ENCODE measurements around the gene MYG1. TPM values are rescaled to one million over a fixed set of nuclear protein-coding genes. Genes with fewer than 3 reads are reported as not detected.

The MYG1 gene
- total and polyA plus RNA-seq, 2 of the 13 experiments (the other 11 are each of a cell fraction or from before 2014, with no cell fraction given), result 38.6 to 58.0 TPM

DNA sequence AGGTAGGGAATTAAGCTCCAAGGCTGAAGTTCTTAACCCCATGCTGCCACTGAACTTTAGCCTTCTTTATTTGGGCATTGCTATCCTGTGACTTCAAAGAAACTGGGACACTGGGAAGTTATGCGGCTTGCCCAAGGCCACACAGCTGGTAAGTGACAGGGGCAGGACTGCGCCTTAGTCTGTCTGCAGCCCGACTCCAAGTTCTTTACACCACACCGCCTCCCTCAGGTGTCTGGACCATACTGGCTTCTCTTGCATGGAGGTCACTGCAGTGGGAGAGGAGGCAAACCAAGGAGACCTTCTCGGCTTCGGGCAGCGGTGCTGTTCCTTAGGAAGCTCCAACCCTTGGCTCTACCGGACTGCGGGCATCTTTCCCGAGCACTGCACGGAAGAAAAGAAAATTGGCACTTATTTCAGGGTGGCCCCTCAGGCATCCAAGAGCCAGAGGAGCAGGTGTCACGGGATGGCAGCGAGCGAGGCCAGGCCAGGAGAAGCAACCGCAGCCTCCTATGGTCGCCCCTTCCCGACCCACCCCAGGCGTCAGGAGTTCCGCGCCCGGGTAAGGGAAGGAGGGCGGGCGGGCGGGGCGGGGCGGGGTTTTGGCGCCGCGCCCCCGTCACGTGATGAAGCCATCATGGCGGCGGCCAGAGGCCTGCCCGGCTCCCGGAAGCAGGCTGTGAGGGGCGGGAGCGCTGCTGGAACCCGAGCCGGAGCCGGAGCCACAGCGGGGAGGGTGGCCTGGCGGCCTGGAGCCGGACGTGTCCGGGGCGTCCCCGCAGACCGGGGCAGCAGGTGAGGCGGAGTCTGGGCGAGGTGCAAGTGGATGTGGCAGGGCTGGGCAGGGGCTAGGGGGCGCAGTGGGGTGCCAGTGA lies 47.8 kb upstream of the MYG1 start (continued):
- TF ChIP-seq REL (CRISPR knock-in tag; conservative IDR thresholded peaks at IDR 0.05) (no peak), GTF2F1 (IDR thresholded peaks at IDR 0.05; ENCODE audit: low read length) (no peak), ZSCAN25 (CRISPR knock-in tag; IDR thresholded peaks at IDR 0.05) (peak; percentile 83), RXRA (CRISPR knock-in tag; IDR thresholded peaks at IDR 0.05) (no peak; the same call in 1 of the 2 replicates), ERF (CRISPR knock-in tag; IDR thresholded peaks at IDR 0.05) (peak; percentile 42; the same call in 1 of the 2 replicates), ELF1 (CRISPR knock-in tag; IDR thresholded peaks at IDR 0.05) (peak; percentile 88), IRX3 (CRISPR knock-in tag; IDR thresholded peaks at IDR 0.05; ENCODE audit: borderline replicate concordance, low read depth) (no peak), GPN1 (CRISPR knock-in tag; IDR thresholded peaks at IDR 0.05; ENCODE audit: borderline replicate concordance) (no peak), KAT8 (CRISPR knock-in tag; IDR thresholded peaks at IDR 0.05) (peak; percentile 95), NFRKB (IDR thresholded peaks at IDR 0.05) (no peak), SMAD9 (CRISPR knock-in tag; IDR thresholded peaks at IDR 0.05) (no peak), RBAK (CRISPR knock-in tag; IDR thresholded peaks at IDR 0.05) (no peak), ZNF484 (CRISPR knock-in tag; IDR thresholded peaks at IDR 0.05; ENCODE audit: borderline replicate concordance, low read depth) (no peak), ZNF12 (CRISPR knock-in tag; IDR thresholded peaks at IDR 0.05) (no peak), MEF2D (CRISPR knock-in tag; IDR thresholded peaks at IDR 0.05) (no peak), ZNF24 (IDR thresholded peaks at IDR 0.05) (no peak), ZSCAN30 (CRISPR knock-in tag; IDR thresholded peaks at IDR 0.05) (no peak), DR1 (CRISPR knock-in tag; IDR thresholded peaks at IDR 0.05) (no peak), HNF4A (CRISPR knock-in tag; IDR thresholded peaks at IDR 0.05) (peak; percentile 67), NFE2L1 (CRISPR knock-in tag; IDR thresholded peaks at IDR 0.05; ENCODE audit: borderline replicate concordance) (no peak)
- TF ChIP-seq, protein P1, sequence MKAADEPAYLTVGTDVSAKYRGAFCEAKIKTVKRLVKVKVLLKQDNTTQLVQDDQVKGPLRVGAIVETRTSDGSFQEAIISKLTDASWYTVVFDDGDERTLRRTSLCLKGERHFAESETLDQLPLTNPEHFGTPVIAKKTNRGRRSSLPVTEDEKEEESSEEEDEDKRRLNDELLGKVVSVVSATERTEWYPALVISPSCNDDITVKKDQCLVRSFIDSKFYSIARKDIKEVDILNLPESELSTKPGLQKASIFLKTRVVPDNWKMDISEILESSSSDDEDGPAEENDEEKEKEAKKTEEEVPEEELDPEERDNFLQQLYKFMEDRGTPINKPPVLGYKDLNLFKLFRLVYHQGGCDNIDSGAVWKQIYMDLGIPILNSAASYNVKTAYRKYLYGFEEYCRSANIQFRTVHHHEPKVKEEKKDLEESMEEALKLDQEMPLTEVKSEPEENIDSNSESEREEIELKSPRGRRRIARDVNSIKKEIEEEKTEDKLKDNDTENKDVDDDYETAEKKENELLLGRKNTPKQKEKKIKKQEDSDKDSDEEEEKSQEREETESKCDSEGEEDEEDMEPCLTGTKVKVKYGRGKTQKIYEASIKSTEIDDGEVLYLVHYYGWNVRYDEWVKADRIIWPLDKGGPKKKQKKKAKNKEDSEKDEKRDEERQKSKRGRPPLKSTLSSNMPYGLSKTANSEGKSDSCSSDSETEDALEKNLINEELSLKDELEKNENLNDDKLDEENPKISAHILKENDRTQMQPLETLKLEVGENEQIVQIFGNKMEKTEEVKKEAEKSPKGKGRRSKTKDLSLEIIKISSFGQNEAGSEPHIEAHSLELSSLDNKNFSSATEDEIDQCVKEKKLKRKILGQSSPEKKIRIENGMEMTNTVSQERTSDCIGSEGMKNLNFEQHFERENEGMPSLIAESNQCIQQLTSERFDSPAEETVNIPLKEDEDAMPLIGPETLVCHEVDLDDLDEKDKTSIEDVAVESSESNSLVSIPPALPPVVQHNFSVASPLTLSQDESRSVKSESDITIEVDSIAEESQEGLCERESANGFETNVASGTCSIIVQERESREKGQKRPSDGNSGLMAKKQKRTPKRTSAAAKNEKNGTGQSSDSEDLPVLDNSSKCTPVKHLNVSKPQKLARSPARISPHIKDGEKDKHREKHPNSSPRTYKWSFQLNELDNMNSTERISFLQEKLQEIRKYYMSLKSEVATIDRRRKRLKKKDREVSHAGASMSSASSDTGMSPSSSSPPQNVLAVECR (CRISPR knock-in tag; IDR thresholded peaks at IDR 0.05; ENCODE audit: borderline replicate concordance), result peak; percentile 90
- TF ChIP-seq, protein P2, sequence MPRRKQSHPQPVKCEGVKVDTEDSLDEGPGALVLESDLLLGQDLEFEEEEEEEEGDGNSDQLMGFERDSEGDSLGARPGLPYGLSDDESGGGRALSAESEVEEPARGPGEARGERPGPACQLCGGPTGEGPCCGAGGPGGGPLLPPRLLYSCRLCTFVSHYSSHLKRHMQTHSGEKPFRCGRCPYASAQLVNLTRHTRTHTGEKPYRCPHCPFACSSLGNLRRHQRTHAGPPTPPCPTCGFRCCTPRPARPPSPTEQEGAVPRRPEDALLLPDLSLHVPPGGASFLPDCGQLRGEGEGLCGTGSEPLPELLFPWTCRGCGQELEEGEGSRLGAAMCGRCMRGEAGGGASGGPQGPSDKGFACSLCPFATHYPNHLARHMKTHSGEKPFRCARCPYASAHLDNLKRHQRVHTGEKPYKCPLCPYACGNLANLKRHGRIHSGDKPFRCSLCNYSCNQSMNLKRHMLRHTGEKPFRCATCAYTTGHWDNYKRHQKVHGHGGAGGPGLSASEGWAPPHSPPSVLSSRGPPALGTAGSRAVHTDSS (CRISPR knock-in tag; conservative IDR thresholded peaks at IDR 0.05), result no peak

All from HepG2 (cell line).